GM12878 (cell line): Measurements from ENCODE around the gene PLPPR1. TPM values are rescaled to one million over a fixed set of nuclear protein-coding genes. Genes with fewer than 3 reads are reported as not detected.

ENCODE experiments used
- ATAC-seq: fragments of 200-7000 bp; cut with Tn5 transposase; 3 replicates; pipeline ENCODE4 v1.9.1; 2020; ENCODE audit warnings: mild to moderate bottlenecking, moderate library complexity
- BruUV-seq: library from RNA; stranded (reverse); fragments of 400-500 nt; replicated peaks from 2 replicates; lab custom pipeline; 2021; lab: Mats Ljungman, UMichigan
- CTCF ChIA-PET: fragments of 300-600 bp; sonication (Branson Sonifier 250); formaldehyde crosslinking; extraction: SDS; loops from one replicate; lab custom pipeline; 2021; ENCODE audit warnings: inconsistent platforms; lab: Yijun Ruan, JAX
- POLR2A ChIA-PET: fragments of 350-600 bp; formaldehyde crosslinking; extraction: SDS; loops from one replicate; lab custom pipeline; 2021; ENCODE audit warnings: inconsistent platforms; lab: Charles Lee
- RAD21 ChIA-PET: fragments of 300-600 bp; sonication (Branson Sonifier 250); formaldehyde crosslinking; loops from one replicate; lab custom pipeline; 2023; ENCODE audit warnings: antibody characterized with exemption; ENCODE audit not compliant: unreplicated experiment; lab: Charles Lee
- SMC1A ChIA-PET: fragments of 300-600 bp; sonication (Branson Sonifier 250); formaldehyde crosslinking; loops from one replicate; lab custom pipeline; 2023; ENCODE audit not compliant: unreplicated experiment, uncharacterized antibody; lab: Charles Lee
- DNase-seq: peaks from one replicate; pipeline ENCODE4 v3.0.0-alpha.2; 2011; ENCODE audit warnings: low read depth, low spot score
- FAIRE-seq: peaks from 3 replicates; lab custom pipeline; 2011; peaks lifted over from hg19 to GRCh38; lab: Jason Lieb, UNC
- H2AFZ ChIP-seq: 2 replicates; pipeline ENCODE4 v1.6.0; 2011; ENCODE audit warnings: low read depth, low read length, control low read depth; ENCODE audit not compliant: control insufficient read depth
- H3K27ac ChIP-seq: 2 replicates; pipeline ENCODE4 v1.5.1; 2011; ENCODE audit warnings: control low read depth; ENCODE audit not compliant: control insufficient read depth, insufficient read depth
- H3K27me3 ChIP-seq, 2 experiments: replicated peaks in 1 of 2; 2 replicates each; pipeline versions ENCODE4 v1.6.0 to v1.6.1; 2011; ENCODE audit warnings: low read length in 1 of 2; ENCODE audit not compliant: control insufficient read depth in 2 of 2, insufficient read depth in 2 of 2
- H3K36me3 ChIP-seq, 2 experiments: 2 replicates each; pipeline ENCODE4 v1.5.1; 2011; ENCODE audit warnings: low read length in 1 of 2; ENCODE audit not compliant: control insufficient read depth in 2 of 2, insufficient read depth in 2 of 2
- H3K4me1 ChIP-seq: 2 replicates; pipeline ENCODE4 v1.6.1; 2011; ENCODE audit warnings: mild to moderate bottlenecking, low read length, moderate library complexity, mixed read lengths; ENCODE audit not compliant: control insufficient read depth, insufficient read depth
- H3K4me2 ChIP-seq: 2 replicates; pipeline ENCODE4 v1.6.0; 2011; ENCODE audit warnings: control low read depth; ENCODE audit not compliant: control insufficient read depth, insufficient read depth
- H3K4me3 ChIP-seq: fragments of 200-600 bp; sonication (generic); 2 replicates; pipeline ENCODE4 v1.5.1; 2016
- H3K79me2 ChIP-seq: 2 replicates; pipeline ENCODE4 v1.6.0; 2011; ENCODE audit warnings: low read length; ENCODE audit not compliant: control insufficient read depth, insufficient read depth
- H3K9ac ChIP-seq: 2 replicates; pipeline ENCODE4 v1.8.0; 2011; ENCODE audit warnings: low read length, control low read depth, mixed read lengths; ENCODE audit not compliant: control insufficient read depth, insufficient read depth
- H3K9me3 ChIP-seq: replicated peaks from 3 replicates; pipeline ENCODE4 v1.5.1; 2011; ENCODE audit warnings: mild to moderate bottlenecking, low read length; ENCODE audit not compliant: control insufficient read depth, insufficient read depth
- H4K20me1 ChIP-seq: 2 replicates; pipeline ENCODE4 v1.6.0; 2011; ENCODE audit not compliant: control insufficient read depth, insufficient read depth
- BCL3 ChIP-seq: IDR thresholded peaks from 2 replicates; pipeline ENCODE4 v1.6.1; 2011; ENCODE audit warnings: borderline replicate concordance, low read depth, mild to moderate bottlenecking, moderate library complexity, low read length; ENCODE audit not compliant: insufficient read depth, poor library complexity, severe bottlenecking
- CBX3 ChIP-seq: fragments of 200-600 bp; sonication (generic); IDR thresholded peaks from 2 replicates; pipeline ENCODE4 v1.6.1; 2016; ENCODE audit warnings: low read depth, borderline replicate concordance
- CBX5 ChIP-seq: sonication (generic); IDR thresholded peaks from 2 replicates; pipeline ENCODE4 v1.6.1; 2016; ENCODE audit warnings: low read depth, moderate library complexity, mild to moderate bottlenecking, inconsistent platforms
- CHD1 ChIP-seq: IDR thresholded peaks from 2 replicates; pipeline ENCODE4 v1.6.1; 2012; ENCODE audit warnings: low read depth, low read length, improper control_type of control experiment
- CHD4 ChIP-seq: fragments of 200-600 bp; sonication (generic); IDR thresholded peaks from 2 replicates; pipeline ENCODE4 v1.6.1; 2016; ENCODE audit warnings: mild to moderate bottlenecking
- EED ChIP-seq: sonication (generic); IDR thresholded peaks from 2 replicates; pipeline ENCODE4 v1.6.1; 2016; ENCODE audit warnings: antibody characterized with exemption, low read depth
- MEF2A ChIP-seq: IDR thresholded peaks from 2 replicates; pipeline ENCODE4 v1.6.1; 2011; ENCODE audit warnings: low read depth, mild to moderate bottlenecking, low read length, moderate library complexity; ENCODE audit not compliant: insufficient read depth
- MTA2 ChIP-seq: fragments of 450-650 bp; IDR thresholded peaks from 2 replicates; pipeline ENCODE4 v1.6.1; 2016; ENCODE audit warnings: low read depth, mild to moderate bottlenecking, moderate library complexity
- MYB ChIP-seq: fragments of 150-350 bp; IDR thresholded peaks from 2 replicates; pipeline ENCODE4 v1.6.1; 2014; ENCODE audit warnings: mild to moderate bottlenecking, low read depth, low read length, borderline replicate concordance
- NBN ChIP-seq: fragments of 450-650 bp; IDR thresholded peaks from 2 replicates; pipeline ENCODE4 v1.6.1; 2016
- PKNOX1 ChIP-seq: fragments of 450-650 bp; IDR thresholded peaks from 2 replicates; pipeline ENCODE4 v1.6.1; 2016; ENCODE audit warnings: mild to moderate bottlenecking
- POLR2AphosphoS2 ChIP-seq: IDR thresholded peaks from 2 replicates; pipeline ENCODE4 v1.6.1; 2011; ENCODE audit warnings: low read depth, mild to moderate bottlenecking, low read length, improper control_type of control experiment, moderate library complexity
- RB1 ChIP-seq: fragments of 450-650 bp; formaldehyde crosslinking; IDR thresholded peaks from 2 replicates; pipeline ENCODE4 v1.6.1; 2017; ENCODE audit warnings: mild to moderate bottlenecking, borderline replicate concordance
- RFX5 ChIP-seq: IDR thresholded peaks from 2 replicates; pipeline ENCODE4 v1.6.1; 2011; ENCODE audit warnings: low read depth, low read length, improper control_type of control experiment
- USF2 ChIP-seq: IDR thresholded peaks from 2 replicates; pipeline ENCODE4 v1.6.1; 2011; ENCODE audit warnings: low read depth, low read length, improper control_type of control experiment, borderline replicate concordance
- WGBS: methylation state at CpG from one replicate; pipeline ENCODE4 v1.1.6; 2016; ENCODE audit warnings: low lambda C conversion rate; ENCODE audit not compliant: insufficient replicate concordance, insufficient coverage; ENCODE audit errors: missing lambda C conversion rate; 5-methylcytosine and 5-hydroxymethylcytosine counted together
- in situ Hi-C: fragments of 300-500 bp; cut with MboI; formaldehyde crosslinking; loops from 9 replicates; pipeline ENCODE4 v1.14.3; 2018; ENCODE audit warnings: mixed read lengths
- intact Hi-C: fragments of 100-400 bp; cut with micrococcal nuclease; formaldehyde crosslinking; loops from one replicate; pipeline ENCODE4 v1.14.2; 2022; ENCODE audit not compliant: unreplicated experiment
- polyA plus RNA-seq, 11 experiments: library from polyadenylated mRNA; depleted of rRNA in 4 of 11; unstranded in 6 of 11; stranded (reverse) in 5 of 11; fragments of >200 nt; fragmentation: Nextera tagmentation in 4 of 11; fragmentation: Illumina TruSeq in 1 of 11; extraction: Ambion mirVana in 4 of 11; extraction: Trizol in 1 of 11; gene quantifications; 1 replicate in 1 of 11; 2 replicates in 10 of 11; pipeline versions ENCODE4 v1.2.1 to v1.2.3, GENCODE V29; 2011 to 2016; ENCODE audit warnings: inconsistent platforms in 2 of 11, missing spikeins in 2 of 11, low read depth in 1 of 11
- total RNA-seq, 4 experiments: library from RNA; depleted of rRNA in 3 of 4; stranded (reverse); fragments of >200 nt in 3 of 4; fragmentation: Illumina TruSeq in 1 of 4; extraction: Trizol in 1 of 4; gene quantifications; 2 replicates each; pipeline versions ENCODE4 v1.2.1 to v1.2.3, GENCODE V29; 2013 to 2021

Gene PLPPR1
- total and polyA plus RNA-seq, 10 of the 15 experiments (the other 5 are each of a cell fraction or from before 2014, with no cell fraction given) = 0.69 TPM; not detected in 9

GRCh38 chr9:101201630-101202029, 173.1 kb downstream of the PLPPR1 start:
- no peak overlapping the region for H3K9ac ChIP-seq

GRCh38 chr9:101209670-101210069, 181.1 kb downstream of the PLPPR1 start:
- no TSS peak for BruUV-seq
- H2AFZ ChIP-seq = no peak overlapping the region
- no peak overlapping the region for H3K4me2 ChIP-seq
- SMC1A ChIA-PET = no interaction called here
- no peaks in the 10 kb centered on the region for H3K4me1 ChIP-seq
- in situ Hi-C loops (no loop called here), intact Hi-C loops (no loop called here)
- ATAC-seq (no peak), FAIRE-seq (no peak), DNase-seq (no peak)
- no peak overlapping the region for H3K4me3 ChIP-seq
- H3K27ac ChIP-seq = no peak overlapping the region
- no peaks in the 10 kb centered on the region for H4K20me1 ChIP-seq
- POLR2A ChIA-PET = no interaction called here
- H3K79me2 ChIP-seq = no peaks in the 10 kb centered on the region
- CTCF ChIA-PET = no interaction called here
- no peaks in the 10 kb centered on the region for H3K9me3 ChIP-seq
- RAD21 ChIA-PET = no interaction called here
- H3K27me3 ChIP-seq = no peaks in the 10 kb centered on the region
- H3K9ac ChIP-seq = no peak overlapping the region
- 9% methylated on average over 4 of the region's 4 CpGs for WGBS
- no peaks in the 10 kb centered on the region for H3K36me3 ChIP-seq
- no peak for TF ChIP-seq CHD4
- TF ChIP-seq CBX3 = no peak
- TF ChIP-seq PKNOX1 = no peak
- no peak for TF ChIP-seq RFX5
- TF ChIP-seq MEF2A = no peak
- TF ChIP-seq CBX5 = no peak
- no peak for TF ChIP-seq CHD1
- no peak for TF ChIP-seq MTA2
- TF ChIP-seq POLR2AphosphoS2 = no peak
- no peak for TF ChIP-seq EED
- TF ChIP-seq NBN = no peak
- no peak for TF ChIP-seq BCL3

More at GRCh38 chr9:101201630-101202029, 173.1 kb downstream of the PLPPR1 start:
- H3K4me1 ChIP-seq = no peaks in the 10 kb centered on the region
- no TSS peak for BruUV-seq
- ATAC-seq (no peak), DNase-seq (no peak), FAIRE-seq (no peak)
- no peak overlapping the region for H3K27ac ChIP-seq
- WGBS = 0% methylated on average over 2 of the region's 2 CpGs
- intact Hi-C loops (no loop called here), in situ Hi-C loops (no loop called here)
- ChIA-PET SMC1A (interaction anchor here (0.6 kb wide), 1 partner anchor 290 kb away, joined by 3 read pairs; no protein-coding TSS in a partner anchor), CTCF (no interaction called here), POLR2A (no interaction called here), RAD21 (no interaction called here)
- no peaks in the 10 kb centered on the region for H3K36me3 ChIP-seq
- no peaks in the 10 kb centered on the region for H3K79me2 ChIP-seq
- no peaks in the 10 kb centered on the region for H3K27me3 ChIP-seq
- H2AFZ ChIP-seq = no peak overlapping the region
- TF ChIP-seq USF2 = no peak
- TF ChIP-seq MYB = no peak
- no peak for TF ChIP-seq RB1
- no peak for TF ChIP-seq MEF2A
- H3K9me3 ChIP-seq = no peaks in the 10 kb centered on the region
- H3K4me3 ChIP-seq = no peak overlapping the region
- no peaks in the 10 kb centered on the region for H4K20me1 ChIP-seq
- H3K4me2 ChIP-seq = no peak overlapping the region
